DMS153 (cell line): ENCODE data around the gene ZNF789.
A peak's percentile ranks its signal among the peaks of the same experiment; 100 is the strongest.
"Not testable (repeated sequence)": the region's sequence is repeated elsewhere in the genome, so short reads cannot be mapped to it uniquely, and the experiment has no call there.

ENCODE experiments used
- DNase-seq: peaks from one replicate; lab custom pipeline; 2025; lab: John Stamatoyannopoulos, UW

The ZNF789 gene

DNA sequence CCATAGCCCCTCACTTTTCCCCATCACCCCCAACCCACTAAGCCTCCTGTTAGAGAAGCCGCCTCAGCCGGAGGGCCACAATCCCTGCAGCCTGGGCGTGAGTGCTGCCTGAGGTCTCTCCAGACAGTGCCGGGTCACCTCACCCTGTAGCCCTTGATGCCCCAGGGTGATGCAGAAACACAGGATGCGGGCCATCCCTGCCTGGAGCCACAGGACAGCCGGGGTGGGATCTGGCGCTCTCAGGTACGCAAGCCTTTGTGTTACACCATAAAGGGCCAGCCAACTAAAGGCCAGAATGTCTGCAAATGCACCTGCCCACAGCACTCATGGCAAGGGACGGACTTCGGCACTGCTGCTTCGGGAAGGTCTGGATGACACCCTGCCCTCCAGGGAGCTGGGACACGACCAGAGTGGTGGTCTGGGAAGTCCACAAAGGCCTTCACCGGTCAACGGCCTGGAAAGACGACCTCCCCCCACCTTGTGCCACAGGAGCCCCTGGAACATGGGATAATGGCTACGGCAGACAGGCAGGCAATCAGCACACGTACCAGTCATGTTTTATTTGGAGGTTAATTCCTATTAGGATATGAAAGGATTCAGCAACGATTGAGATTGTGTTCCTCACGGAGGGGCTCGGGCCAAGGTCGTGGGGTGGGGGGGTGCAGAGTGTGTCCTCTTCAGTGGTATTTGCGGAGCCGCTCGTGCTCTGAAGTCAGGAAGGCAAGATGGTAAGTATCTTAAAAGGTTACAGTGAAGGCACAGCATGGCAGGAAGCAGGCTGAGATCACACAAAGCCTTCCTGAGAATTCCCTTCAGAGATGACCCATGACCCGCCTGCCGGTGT is 14.8 kb upstream of the ZNF789 start:
- DNase-seq, result no peak

DNA sequence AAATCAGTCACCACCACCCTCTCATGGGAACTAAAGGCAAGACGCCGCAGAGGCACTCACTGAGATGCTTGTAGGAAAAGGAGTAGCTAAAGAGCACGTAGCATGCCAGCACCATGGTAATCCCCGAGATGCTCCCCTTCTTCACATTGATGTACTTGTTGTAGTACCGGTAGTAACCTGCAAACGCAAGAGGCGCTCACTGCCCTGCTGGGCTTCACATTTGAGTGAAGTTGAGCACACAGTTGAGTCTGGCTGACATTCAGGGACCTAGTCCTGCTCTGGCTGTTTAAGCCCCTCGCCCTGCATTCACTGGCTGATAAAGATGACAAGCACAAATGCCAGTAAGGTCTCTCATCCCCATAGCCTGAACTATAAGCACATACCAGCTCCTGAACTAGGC is 13.6 kb upstream of the ZNF789 start:
- DNase-seq, result no peak

DNA sequence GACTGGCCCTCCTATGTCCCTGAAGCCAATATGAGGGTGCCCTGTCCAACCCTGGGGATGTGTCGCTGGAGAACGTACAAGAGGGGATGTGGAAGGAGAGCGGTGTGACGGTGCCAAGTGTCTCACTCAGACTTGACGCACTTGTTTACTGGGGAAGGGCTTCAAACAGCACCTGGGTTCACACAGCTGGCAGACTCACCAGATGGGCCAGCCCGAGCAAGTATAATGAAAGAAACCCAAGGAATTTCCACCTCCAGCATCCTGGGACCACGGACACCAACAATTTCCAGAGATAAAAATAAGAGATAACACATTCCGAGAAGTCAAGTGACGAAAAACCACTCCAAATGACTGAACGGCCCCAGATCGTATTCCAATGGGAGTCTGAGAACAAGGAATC is 12.0 kb upstream of the ZNF789 start:
- no peak for DNase-seq

DNA sequence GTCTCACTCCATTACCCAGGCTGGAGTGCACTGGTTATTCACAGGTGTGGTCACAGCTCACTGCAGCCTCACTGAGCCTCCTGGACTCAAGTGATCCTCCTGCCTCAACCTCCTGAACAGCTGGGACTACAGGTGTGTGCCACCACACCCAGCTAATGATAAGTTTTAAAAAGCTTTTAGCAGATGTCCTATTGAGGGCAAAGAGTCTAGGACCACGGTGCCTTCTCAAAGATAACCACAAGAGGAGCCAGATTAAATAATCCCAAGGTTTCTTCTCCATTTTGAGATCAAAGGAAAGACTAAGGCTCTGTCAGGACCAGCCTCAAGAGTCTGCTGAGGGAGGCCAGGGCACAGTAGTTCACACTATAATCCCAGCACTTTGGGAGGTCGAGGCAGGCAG is 11.5 kb upstream of the ZNF789 start:
- no peak for DNase-seq

DNA sequence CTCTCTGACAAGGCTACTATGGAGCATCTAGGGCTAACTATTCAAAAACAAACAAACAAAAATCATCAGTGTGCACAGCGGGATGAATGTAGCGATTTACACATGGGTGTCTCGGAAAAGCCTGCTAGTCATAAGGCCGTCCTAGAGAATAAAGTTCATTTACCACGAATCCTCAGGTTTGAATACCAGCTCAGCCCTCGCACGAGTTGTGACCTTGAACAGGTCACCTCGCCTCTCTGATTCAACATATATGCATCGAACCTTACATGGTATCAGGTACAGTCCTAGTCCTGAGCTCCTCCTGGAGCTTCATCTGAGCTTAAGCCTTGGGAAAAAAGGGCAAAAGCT is 7.3 kb upstream of the ZNF789 start:
- DNase-seq, result no peak

DNA sequence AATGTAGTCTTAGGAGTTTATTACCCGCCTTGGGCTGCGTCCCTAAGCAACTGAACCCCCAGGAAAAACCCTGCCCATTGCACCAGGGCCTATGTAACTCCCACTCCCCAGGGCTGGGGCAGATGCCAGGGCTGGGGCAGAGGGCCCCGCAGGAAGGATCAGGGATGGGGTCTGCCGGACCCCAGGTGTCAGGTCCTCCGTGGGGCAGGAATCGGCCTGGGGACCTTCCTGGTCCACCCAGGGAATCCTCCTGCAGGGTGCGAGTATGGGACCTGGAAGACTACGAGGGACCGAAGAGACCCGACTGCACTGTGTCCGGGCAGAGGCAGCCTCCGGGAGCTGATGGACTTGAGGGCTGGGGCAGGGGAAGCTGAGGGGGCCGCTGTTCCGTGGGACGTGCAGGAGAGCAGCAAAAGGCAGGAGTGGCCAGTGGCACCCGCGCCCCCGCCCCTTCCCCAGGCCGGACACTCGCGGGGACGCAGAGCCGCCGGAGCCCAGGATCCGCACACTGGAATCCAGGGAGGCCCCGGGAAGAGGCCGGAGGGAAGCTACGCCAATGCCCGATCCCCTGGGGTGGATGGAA is 4.3 kb upstream of the ZNF789 start:
- DNase-seq, result no peak

DNA sequence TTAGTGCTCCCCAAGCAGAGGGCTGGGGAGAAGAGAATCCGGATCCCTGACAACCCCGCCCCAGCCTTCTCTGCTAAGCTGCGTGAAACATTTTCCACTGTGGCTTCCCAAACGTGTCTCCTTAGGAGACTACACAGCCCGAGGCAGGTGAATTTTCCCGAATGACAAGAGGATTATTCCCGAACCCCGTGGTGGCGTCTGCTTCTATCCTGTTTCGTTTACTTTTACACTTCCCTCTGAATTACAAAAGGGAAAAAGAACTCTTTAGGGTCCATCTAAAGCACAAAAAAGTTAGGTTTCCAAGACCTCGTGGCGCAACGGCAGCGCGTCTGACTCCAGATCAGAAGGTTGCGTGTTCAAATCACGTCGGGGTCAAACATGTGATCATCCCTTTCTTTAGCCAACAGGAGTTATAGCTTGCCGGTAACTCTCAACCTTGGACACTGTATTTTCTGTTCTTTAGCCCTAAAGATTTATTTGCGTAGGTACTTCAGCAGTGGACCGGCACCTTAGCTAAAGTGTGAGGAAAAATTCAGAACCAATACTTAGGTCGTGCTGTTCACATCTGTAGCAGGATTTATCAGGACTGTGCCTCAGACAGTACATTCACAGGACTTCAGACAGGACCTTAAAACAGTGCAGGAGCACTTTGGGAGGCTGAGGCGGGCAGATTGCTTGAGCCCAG is 3.2 kb upstream of the ZNF789 start:
- DNase-seq, result no peak

DNA sequence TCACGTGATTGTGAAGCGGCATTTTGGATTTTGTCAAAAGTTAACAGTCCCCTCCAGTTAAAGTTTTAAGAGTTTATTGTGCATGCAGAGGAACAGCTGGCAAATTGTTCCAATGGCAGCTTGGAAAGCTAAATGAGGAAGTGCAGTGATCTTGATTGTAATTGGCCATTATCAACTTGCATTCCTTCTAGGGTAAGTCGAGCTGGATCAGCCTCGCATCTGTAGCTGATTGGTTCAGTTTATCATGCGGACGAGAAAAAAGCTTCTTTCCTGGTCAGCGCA is 566 bp downstream of the ZNF789 start:
- no peak for DNase-seq

DNA sequence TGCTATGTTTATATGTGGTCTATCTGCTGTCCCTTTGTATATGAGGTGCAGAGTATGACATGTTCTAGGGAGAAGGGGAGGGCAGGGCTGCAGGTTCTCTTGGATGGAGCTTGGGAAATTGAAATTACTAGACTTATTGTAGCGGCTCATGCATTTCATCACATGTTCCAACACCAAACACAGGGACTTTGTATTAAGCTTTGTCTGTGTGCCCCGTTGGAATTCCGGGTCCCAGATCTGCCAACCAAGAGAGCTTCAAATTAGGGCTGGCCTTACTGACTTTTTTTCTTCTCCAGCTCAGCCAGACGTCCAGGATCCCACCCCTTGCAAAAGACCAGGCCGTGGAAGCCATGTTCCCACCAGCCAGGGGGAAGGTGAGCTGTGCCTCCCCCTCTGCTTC is 3.4 kb downstream of the ZNF789 start:
- DNase-seq, result no peak

DNA sequence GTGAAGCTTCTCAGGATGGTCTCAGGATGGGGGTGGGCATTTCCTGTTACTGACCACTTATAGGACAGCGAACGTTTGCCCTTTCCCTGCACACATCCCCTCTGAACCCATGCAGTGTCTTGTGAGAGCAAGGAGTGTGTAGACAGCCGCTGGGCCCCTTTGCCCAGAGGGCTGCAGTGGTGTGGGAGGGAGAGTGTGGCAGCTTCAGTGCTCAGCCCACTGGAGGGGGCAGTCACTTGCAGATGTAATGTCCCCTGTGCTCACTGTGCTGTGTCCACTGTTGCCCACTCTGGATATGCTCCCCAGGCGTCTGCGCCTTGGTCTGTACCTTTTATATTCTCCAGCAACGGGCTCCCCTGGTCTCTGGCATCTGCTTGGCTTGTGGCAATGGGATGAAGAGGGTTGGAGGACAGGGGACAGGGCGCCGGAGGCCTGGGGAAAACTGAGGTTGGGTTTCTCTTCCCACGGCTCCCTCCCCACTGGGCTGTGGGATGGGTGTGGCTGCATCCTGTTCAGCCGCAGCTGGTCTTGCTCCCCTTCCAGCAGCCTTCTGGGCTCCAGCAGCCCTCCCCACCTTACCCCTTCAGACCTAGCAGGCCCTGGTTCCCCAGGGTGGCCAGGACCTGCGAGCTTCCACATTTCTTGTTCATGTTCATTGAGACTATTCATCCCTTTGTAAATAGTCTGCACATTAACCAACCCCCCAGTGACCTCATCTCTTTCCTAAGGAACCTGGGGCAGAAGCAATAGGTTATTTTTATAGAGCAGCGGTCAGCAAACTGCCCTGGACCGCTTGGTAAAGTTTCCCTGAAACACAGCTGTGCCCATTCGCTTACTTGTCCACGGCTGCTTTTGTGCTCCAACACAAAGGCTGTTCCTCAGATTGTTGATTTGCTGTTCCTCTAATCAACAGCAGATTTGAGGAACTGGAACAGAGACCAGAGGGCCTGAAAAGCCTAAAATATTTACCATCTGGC is 6.1 kb downstream of the ZNF789 start:
- DNase-seq, result no peak

DNA sequence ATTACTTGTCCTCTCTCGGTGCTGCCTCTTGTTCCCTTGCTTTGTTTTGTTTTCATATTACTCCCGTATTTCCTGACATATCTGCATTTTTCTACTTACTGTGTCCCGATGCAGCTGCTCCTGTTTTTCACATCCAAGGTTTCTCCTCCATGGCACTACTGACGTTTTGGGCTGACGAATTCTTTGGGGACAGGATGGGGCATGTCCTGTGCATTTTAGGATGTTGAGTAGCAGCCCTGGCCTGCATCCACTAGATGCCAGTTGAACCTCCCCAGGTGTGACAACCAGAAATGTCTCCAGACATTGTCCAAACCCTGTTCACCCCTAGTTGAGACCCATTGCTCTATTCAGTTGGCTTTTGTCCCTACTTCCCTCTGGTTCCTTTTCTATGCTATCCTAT is 12.4 kb downstream of the ZNF789 start:
- DNase-seq, result no peak

DNA sequence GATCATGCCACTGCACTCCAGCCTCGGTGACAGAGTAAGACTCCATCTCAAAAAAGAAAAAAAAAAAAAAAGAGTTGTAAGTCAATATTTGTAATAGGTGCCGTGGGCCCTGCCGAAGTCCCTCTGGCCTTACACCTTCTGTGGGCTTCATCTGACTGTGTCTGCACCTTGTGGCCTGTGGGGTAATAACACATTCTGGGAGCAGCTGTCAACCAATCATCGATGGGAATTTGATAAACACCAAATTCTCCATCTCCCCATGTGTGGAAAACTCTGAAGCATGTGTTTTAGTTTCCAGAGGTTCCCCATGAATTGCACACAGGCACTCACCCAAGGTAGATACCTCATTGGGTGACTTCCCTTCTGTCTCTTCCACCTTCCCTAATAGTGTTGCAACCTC is 16.5 kb downstream of the ZNF789 start:
- DNase-seq, result no peak

DNA sequence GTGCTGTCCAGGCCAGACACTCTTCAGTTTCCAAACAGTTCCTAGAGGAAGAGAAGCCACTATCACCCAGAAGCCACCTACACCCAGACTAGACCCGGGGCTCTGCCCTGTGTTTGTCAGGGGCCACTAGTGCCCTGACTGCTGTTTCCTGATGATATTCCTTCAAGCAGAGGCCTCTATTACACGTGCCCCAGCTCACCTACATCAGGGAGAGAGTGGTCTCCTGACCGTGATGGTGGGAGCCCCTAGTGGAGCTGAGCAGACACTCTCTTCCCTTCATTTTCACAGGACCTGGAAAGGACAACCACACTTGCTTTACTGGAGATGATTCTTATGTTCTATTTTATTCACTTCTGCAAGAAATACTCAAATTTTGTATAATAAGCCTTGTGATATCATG is 18.2 kb downstream of the ZNF789 start:
- DNase-seq, result no peak

DNA sequence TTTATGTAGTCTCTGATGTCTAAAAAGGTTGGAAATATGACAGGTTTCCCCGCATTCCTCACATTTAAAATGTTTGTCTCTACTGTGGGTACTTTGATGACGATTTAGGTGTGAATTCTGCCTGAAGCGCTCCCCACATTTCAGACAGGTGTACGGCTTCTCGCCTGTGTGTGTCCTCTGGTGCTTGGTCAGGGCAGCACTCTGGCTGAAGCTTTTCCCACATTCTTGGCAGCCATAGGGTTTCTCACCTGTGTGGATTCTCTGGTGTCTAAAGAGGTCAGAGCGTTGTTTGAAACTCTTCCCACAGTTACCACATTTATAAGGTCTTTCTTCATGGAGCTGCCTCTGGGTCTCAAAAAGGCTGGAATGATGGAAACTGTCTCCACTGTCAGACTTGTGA is 21.1 kb downstream of the ZNF789 start:
- no peak for DNase-seq

DNA sequence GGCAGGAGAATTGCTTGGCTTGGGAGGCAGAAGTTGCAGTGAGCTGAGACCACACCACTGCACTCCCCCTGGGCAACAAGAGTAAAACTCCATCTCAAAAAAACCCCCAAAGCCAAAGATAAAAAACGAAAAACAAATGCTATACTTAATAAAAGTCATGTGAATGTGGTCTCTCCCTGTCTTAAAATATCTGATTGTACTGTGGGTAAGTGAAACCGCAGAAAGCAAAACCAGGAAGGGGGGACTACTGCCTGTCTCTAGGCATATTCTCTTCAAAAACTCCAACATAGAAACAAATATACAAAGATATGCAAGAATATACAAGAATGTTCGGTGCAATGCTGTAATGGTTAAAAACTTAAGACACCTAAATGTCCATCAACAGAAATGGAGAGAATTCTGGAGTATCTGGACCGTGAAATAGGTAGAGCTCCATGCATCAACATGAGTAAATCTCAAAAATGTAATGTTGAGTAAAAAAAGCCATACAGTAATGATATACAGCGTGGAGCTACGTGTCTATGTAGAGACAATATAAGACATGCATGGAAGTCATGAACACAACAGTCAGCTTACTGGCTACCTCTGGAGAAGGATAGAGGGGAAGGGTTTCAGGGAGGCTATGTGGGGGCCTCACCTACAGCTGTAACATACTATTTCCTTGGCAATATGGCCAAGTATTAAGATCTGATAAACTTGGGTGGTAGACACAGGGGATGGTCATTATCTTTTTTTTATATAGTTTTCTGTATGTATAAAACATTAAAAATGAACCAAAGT is 25.3 kb downstream of the ZNF789 start:
- no peak for DNase-seq

DNA sequence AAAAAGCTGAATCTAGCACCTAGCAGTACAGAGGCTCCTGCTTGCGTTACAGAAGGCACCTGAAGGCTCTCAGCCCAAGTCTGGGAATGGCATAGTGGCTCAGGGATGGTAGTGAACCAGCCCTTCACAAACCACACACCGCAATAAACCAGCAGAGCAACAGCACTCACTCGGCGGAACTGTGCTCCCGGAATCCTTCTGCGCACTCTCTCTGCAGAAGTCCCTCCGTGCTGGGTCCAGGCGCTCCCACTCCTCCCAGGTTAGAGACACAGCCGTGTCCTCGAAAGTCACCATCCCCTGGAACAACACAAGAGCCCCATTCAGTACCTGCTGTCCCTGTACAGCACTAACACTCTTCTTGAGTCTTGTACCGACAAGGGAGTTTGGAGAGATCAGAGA is 25.9 kb downstream of the ZNF789 start:
- DNase-seq, result no peak

DNA sequence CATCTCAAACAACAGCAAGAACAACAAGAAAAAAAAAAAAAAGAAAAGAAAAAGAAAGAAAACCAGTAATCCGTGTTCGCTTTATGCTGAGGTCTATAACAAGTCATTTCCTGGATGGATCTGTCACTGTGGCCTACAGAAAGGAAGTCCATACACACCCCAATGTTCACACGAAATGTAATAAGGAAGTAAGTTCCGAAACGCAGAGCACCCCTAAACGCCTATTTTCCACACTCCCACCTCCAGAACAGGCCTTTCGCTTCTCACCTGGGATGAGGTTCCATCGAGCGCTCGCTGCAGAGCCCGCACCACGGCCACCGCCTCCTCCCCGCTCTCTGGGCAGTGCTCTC is 26.7 kb downstream of the ZNF789 start:
- no peak for DNase-seq

DNA sequence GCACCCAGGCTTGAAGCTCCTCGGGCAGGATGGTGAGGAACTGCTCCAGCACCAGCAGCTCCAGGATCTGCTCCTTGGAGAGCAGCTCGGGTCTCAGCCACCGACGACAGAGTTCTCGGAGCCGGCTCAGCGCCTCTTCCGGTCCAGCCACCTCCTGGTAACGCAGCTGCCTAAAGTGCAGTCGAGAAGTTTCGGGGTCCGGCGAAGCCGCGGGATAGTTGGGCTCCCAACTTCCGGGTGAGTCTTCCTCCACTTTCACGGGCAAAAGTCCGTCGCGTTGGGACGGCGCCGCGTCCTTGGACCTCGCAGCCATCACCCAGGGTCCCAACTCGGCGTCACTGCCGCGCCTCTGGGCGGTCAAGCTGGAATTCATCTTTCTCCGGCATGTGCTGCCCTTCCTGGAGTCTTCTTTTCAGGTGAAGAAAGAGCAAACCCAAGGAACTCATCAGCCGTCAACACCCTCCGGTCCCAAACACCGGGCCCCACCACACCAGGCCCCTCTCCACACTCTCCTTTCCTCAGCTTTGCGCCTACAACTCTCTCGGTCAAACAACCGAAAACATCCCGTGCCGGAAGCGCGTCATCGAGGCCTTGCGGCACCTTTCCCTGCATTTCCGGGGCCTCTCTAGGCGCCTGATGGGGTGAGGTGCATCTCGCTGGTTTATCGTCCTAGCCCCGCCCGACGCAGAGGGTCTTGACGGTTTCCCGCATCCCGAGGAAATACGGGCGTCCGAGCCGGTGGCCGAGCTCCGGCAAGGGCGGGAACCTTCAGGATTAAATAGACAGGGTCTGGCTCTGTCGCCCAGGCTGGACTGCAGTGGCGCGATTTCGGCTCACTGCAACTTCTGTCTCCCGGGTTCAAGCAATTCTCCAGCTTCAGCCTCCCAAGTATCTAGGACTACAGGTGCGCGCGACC is 27.3 kb downstream of the ZNF789 start, which contains the start of gene ZNF394:
ZNF394 (minus strand) TSS at position 561 of the 916 bp plus-strand sequence; CDS start at position 373, 188 bp downstream.
- peak; percentile 83 for DNase-seq

DNA sequence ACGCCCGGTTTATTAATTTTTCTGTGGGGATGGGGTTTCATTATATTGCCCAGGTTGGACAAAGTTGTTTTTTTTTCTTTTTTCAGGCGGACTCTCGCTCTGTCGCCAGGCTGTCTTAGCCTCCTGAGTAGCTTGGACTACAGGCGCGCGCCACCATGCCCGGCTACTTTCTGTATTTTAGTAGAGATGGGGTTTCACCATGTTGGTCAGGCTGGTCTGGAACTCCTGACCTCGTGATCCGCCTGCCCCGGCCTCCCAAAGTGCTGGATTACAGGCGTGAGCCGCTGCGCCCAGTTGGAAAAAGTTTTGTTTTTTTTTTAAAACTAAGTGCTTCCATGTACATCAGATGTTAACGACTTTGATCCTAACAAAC is 27.9 kb downstream of the ZNF789 start:
- DNase-seq, result no peak

DNA sequence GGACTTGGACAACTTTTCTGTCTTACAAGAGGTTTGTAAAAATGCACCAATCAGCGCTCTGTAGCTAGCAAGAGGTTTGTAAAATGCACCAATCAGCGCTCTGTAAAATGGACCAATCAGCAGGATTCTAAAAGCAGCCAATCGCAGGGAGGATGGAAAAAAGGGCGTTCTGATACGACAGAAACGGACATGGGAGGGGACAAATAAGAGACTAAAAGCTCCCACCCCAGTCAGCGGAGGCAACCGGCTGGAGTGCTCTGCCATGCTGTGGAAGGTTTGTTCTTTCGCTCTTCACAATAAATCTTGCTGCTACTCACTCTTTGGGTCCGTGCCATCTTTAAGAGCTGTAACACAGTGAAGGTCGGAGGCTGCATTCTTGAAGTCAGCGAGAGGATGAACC is 28.5 kb downstream of the ZNF789 start:
- not testable (repeated sequence) for DNase-seq

DNA sequence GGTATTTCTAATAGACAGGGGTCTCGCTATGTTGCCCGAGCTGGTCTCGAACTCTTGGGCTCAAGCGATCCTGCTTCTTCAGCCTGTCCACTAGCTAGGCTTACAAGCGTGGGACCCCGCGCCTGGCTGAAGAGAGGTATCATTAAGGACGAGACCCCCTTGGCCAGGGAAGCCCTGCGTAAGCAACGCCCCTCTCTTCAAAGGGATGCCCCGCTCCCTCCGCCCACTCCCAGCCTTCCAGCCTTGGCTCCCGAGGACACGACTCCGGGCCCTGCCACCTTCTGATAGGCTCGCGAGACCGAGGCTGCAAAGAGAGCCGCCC is 31.6 kb downstream of the ZNF789 start:
- no peak for DNase-seq
